Motor neuron (in vitro differentiated cells): ENCODE measurements around the gene SEMA4B. TPM values are rescaled to one million over a fixed set of nuclear protein-coding genes. Genes with fewer than 3 reads are reported as not detected.
"Not testable (repeated sequence)": the region's sequence is repeated elsewhere in the genome, so short reads cannot be mapped to it uniquely, and the experiment has no call there.

ENCODE experiments used
- ATAC-seq, 8 experiments: fragments of 200-7000 bp; cut with Tn5 transposase; replicated peaks in 6 of 8; 2 replicates each; pipeline ENCODE4 v1.8.0; 2021; ENCODE audit warnings: mild to moderate bottlenecking in 8 of 8, moderate library complexity in 8 of 8
- H3K27ac ChIP-seq, 2 donors: fragments of 250-450 bp; sonication (Bioruptor Pico); 2 replicates each; pipeline ENCODE4 v1.9.0; 2021; ENCODE audit warnings: antibody characterized with exemption in 2 of 2, mild to moderate bottlenecking in 2 of 2, moderate library complexity in 1 of 2
- H3K4me1 ChIP-seq, 2 donors: fragments of 250-450 bp; sonication (Bioruptor Pico); replicated peaks in 1 of 2; 2 replicates each; pipeline ENCODE4 v1.6.1; 2021; ENCODE audit warnings: antibody characterized with exemption in 2 of 2, mild to moderate bottlenecking in 2 of 2, moderate library complexity in 1 of 2
- H3K4me3 ChIP-seq, 5 donors: fragments of 250-450 bp; sonication (Bioruptor Pico); 2 replicates each; pipeline ENCODE4 v1.9.0; 2021; ENCODE audit warnings: antibody characterized with exemption in 5 of 5, mild to moderate bottlenecking in 5 of 5, moderate library complexity in 4 of 5
- WGBS, 10 experiments: fragments of 450-650 bp; shearing (Covaris generic); methylation state at CpG; one replicate each; pipeline ENCODE4 v1.0.0; 2022; 5-methylcytosine and 5-hydroxymethylcytosine counted together
- in situ Hi-C, 9 experiments: fragments of 400-800 bp; cut with MboI; loops; one replicate each; pipeline ENCODE4 v1.15.0; 2021; ENCODE audit warnings: low sequenced_read_pairs in 9 of 9, low pct_unique_long_range_greater_than_20kb in 2 of 9; ENCODE audit not compliant: unreplicated experiment in 9 of 9
- total RNA-seq, 8 experiments: library from RNA; unstranded; fragments of 300-600 nt; gene quantifications; 2 replicates each; pipeline versions ENCODE4 v1.2.3 to v1.2.4, GENCODE V29; 2022

The SEMA4B gene
- total RNA-seq, 8 experiments from 2014 or later = 9.7 to 18.3 (median 13.4) TPM

- no peak for ATAC-seq
- Histone ChIP-seq H3K4me3 (no peak overlapping the region), H3K27ac (peak overlapping the region in 1 of 2 donors; percentile 60), H3K4me1 (peaks cover 16 to 21% of the 10 kb centered on the region in 2 donors)
- 9 to 75% (median 58%) methylated on average over 1 to 4 of the region's 8 CpGs; no CpG with 5 or more reads in 1 of the 10 experiments for WGBS, 10 experiments
- in situ Hi-C loops = no loop called here
Observed at GRCh38 chr15:90187257-90187868, 13.8 kb upstream of the SEMA4B start.

GRCh38 chr15:90188065-90188464 lies 13.1 kb upstream of the SEMA4B start:
- 70 to 100% (median 100%) methylated on average over 1 to 6 of the region's 7 CpGs; no CpG with 5 or more reads in 2 of the 10 experiments for WGBS, 10 experiments
- H3K4me1 ChIP-seq = peaks cover 23 to 28% of the 10 kb centered on the region in 2 donors
- H3K4me3 ChIP-seq, H3K27ac ChIP-seq, ATAC-seq, in situ Hi-C loops: not testable (repeated sequence)

- Histone ChIP-seq H3K4me3 (no peak overlapping the region), H3K4me1 (peaks cover 19 to 35% of the 10 kb centered on the region in 2 donors), H3K27ac (no peak overlapping the region)
- WGBS, 10 experiments = 60 to 100% (median 84%) methylated on average over 1 to 8 of the region's 8 CpGs; no CpG with 5 or more reads in 1 of the 10 experiments
- ATAC-seq = no peak
- in situ Hi-C loops = no loop called here
Observed at GRCh38 chr15:90188914-90189748, 12.0 kb upstream of the SEMA4B start.

- peaks cover 15 to 31% of the 10 kb centered on the region in 2 donors for H3K4me1 ChIP-seq
- ATAC-seq = no peak
- H3K4me3 ChIP-seq = no peak overlapping the region
- WGBS, 10 experiments = 64 to 75% (median 73%) methylated on average over 3 to 6 of the region's 10 CpGs; no CpG with 5 or more reads in 6 of the 10 experiments
- in situ Hi-C loops = no loop called here
- H3K27ac ChIP-seq = no peak overlapping the region
Observed at GRCh38 chr15:90189781-90190467, 11.2 kb upstream of the SEMA4B start.

GRCh38 chr15:90190606-90191343 lies 10.4 kb upstream of the SEMA4B start:
- peaks cover 15 to 28% of the 10 kb centered on the region in 2 donors for H3K4me1 ChIP-seq
- WGBS, 10 experiments = 50 to 90% (median 80%) methylated on average over 1 to 2 of the region's 10 CpGs; no CpG with 5 or more reads in 5 of the 10 experiments
- ATAC-seq = peak in 2 of 8 experiments; percentile 4 to 11
- no peak overlapping the region for H3K4me3 ChIP-seq
- in situ Hi-C loops = no loop called here
- H3K27ac ChIP-seq = no peak overlapping the region

- H3K4me1 ChIP-seq = peaks cover 15 to 28% of the 10 kb centered on the region in 2 donors
- H3K4me3 ChIP-seq = no peak overlapping the region
- no peak overlapping the region for H3K27ac ChIP-seq
- 57 to 100% (median 100%) methylated on average over 1 to 3 of the region's 3 CpGs; no CpG with 5 or more reads in 5 of the 10 experiments for WGBS, 10 experiments
- ATAC-seq = no peak
- in situ Hi-C loops = no loop called here
Observed at GRCh38 chr15:90191344-90191687, 9.8 kb upstream of the SEMA4B start.

- ATAC-seq = peak; percentile 43 to 93 (median 86)
- Histone ChIP-seq H3K4me1 (peaks cover 15 to 28% of the 10 kb centered on the region in 2 donors), H3K27ac (no peak overlapping the region), H3K4me3 (no peak overlapping the region)
- in situ Hi-C loops = no loop called here
- WGBS, 10 experiments = 0 to 100% (median 54%) methylated on average over 1 to 2 of the region's 7 CpGs; no CpG with 5 or more reads in 4 of the 10 experiments
Observed at GRCh38 chr15:90191794-90192509, 9.2 kb upstream of the SEMA4B start.

- Histone ChIP-seq H3K27ac (no peak overlapping the region), H3K4me3 (no peak overlapping the region), H3K4me1 (peaks cover 15 to 23% of the 10 kb centered on the region in 2 donors)
- in situ Hi-C loops = no loop called here
- peak in 2 of 8 experiments; percentile 24 to 32 for ATAC-seq
- 20 to 100% (median 82%) methylated on average over 1 to 12 of the region's 16 CpGs; no CpG with 5 or more reads in 1 of the 10 experiments for WGBS, 10 experiments
Observed at GRCh38 chr15:90192961-90193786, 8.0 kb upstream of the SEMA4B start.

GRCh38 chr15:90194655-90195054 lies 6.5 kb upstream of the SEMA4B start:
- peak in 2 of 8 experiments; percentile 10 to 13 for ATAC-seq
- in situ Hi-C loops = no loop called here
- Histone ChIP-seq H3K4me3 (no peak overlapping the region), H3K4me1 (peaks cover 15 to 23% of the 10 kb centered on the region in 2 donors), H3K27ac (no peak overlapping the region)
- 14 to 100% (median 80%) methylated on average over 1 to 2 of the region's 2 CpGs; no CpG with 5 or more reads in 1 of the 10 experiments for WGBS, 10 experiments

GRCh38 chr15:90200534-90201129 lies 498 bp upstream of the SEMA4B start:
- Histone ChIP-seq H3K4me3 (peak overlapping the region; percentile 62 to 86 (median 71)), H3K4me1 (peaks cover 14 to 15% of the 10 kb centered on the region in 2 donors), H3K27ac (peak overlapping the region; percentile 53 to 58)
- peak in 4 of 8 experiments; percentile 0 to 43 (median 15) for ATAC-seq
- WGBS, 10 experiments = 0 to 37% (median 25%) methylated on average over 1 to 12 of the region's 24 CpGs; no CpG with 5 or more reads in 3 of the 10 experiments
- in situ Hi-C loops = no loop called here

- H3K27ac ChIP-seq = peak overlapping the region; percentile 53 to 58
- peaks cover 14 to 15% of the 10 kb centered on the region in 2 donors for H3K4me1 ChIP-seq
- in situ Hi-C loops = no loop called here
- 0% methylated on average over 1 to 8 of the region's 25 CpGs; no CpG with 5 or more reads in 7 of the 10 experiments for WGBS, 10 experiments
- peak; percentile 7 to 31 (median 25) for ATAC-seq
- peak overlapping the region; percentile 62 to 86 (median 71) for H3K4me3 ChIP-seq
Observed at GRCh38 chr15:90201944-90202375, 830 bp downstream of the SEMA4B start.
